Astrocyte of the spinal cord (primary cell): ENCODE measurements around the gene YWHAE.

Experiments
- DNase-seq: peaks from one replicate; pipeline ENCODE4 v3.0.0; 2011; ENCODE audit warnings: low read depth, low spot score
- H3K4me3 ChIP-seq: 2 replicates; pipeline ENCODE4 v1.5.1; 2011; ENCODE audit warnings: low read depth, mild to moderate bottlenecking, low read length, moderate library complexity
- in situ Hi-C: cut with HindIII; loops from 2 replicates; pipeline ENCODE4 v1.10.0; 2017; ENCODE audit warnings: low sequenced_read_pairs
- TF ChIP-seq, protein P1 (sequence below): IDR thresholded peaks from 2 replicates; pipeline ENCODE4 v1.5.1; 2012; ENCODE audit warnings: low read depth, mild to moderate bottlenecking, low read length, inconsistent platforms

The YWHAE gene

GRCh38 chr17:1373707-1374237, 26.2 kb downstream of the YWHAE start:
- in situ Hi-C loops = no loop called here
- no peak overlapping the region for H3K4me3 ChIP-seq
- TF ChIP-seq, protein P1, sequence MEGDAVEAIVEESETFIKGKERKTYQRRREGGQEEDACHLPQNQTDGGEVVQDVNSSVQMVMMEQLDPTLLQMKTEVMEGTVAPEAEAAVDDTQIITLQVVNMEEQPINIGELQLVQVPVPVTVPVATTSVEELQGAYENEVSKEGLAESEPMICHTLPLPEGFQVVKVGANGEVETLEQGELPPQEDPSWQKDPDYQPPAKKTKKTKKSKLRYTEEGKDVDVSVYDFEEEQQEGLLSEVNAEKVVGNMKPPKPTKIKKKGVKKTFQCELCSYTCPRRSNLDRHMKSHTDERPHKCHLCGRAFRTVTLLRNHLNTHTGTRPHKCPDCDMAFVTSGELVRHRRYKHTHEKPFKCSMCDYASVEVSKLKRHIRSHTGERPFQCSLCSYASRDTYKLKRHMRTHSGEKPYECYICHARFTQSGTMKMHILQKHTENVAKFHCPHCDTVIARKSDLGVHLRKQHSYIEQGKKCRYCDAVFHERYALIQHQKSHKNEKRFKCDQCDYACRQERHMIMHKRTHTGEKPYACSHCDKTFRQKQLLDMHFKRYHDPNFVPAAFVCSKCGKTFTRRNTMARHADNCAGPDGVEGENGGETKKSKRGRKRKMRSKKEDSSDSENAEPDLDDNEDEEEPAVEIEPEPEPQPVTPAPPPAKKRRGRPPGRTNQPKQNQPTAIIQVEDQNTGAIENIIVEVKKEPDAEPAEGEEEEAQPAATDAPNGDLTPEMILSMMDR = no peak
- no peak for DNase-seq

- TF ChIP-seq, protein P1 = no peak
- DNase-seq = no peak
- in situ Hi-C loops = no loop called here
- no peak overlapping the region for H3K4me3 ChIP-seq
Observed at GRCh38 chr17:1372618-1373017, 27.4 kb downstream of the YWHAE start.

DNA sequence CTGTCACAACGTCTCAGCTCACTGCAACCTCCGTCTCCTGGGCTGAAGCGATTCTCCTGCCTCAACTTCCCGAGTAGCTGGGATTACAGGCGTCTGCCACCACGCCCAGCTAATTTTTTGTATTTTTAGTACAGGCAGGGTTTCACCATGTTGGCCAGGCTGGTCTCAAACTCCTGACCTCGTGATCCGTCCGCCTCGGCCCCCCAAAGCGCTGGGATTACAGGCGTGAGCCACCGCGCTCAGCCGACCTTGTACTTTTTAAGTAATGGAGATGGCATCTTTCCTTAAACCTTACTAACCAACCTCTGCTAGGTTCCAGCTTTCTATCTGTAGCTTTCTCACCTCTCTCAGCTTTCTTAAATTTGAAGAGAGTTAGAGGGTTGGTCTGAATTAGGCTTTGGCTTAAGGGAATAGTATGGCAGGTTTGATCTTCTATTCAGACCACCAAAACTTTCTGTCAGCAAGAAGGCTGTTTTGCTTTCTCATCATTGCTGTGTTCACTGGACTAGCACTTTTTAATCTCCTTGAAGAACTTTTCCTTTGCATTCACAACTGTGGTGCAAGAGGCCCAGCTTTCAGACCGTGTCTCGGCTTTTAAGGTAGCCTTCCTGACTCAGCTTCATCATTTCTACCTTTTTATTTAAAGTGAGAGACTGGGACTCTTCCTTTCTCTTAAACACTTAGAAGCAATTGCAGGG, 28.0 kb downstream of the YWHAE start:
- no peak overlapping the region for H3K4me3 ChIP-seq
- in situ Hi-C loops = no loop called here
- TF ChIP-seq, protein P1 = no peak
- DNase-seq = no peak

DNA sequence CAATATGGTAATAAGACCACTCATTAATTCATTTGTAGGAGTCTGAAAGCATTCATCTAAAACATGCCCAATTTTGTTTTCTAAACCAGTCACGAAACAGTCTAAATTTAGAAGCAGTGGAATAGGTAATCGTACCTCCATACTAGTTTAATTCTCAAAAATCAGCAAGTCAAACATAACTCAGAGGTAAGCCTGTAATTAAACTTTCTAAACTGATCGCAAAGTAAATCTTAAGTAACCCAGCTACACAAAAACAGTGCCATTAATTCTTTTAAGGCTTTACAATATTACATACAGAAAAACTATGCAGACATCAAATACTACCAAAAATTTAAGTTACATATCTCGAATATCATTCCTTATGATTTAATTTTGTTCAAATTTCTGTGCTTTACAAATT, 31.4 kb downstream of the YWHAE start:
- no peak for DNase-seq
- in situ Hi-C loops = no loop called here
- TF ChIP-seq, protein P1 = no peak

DNA sequence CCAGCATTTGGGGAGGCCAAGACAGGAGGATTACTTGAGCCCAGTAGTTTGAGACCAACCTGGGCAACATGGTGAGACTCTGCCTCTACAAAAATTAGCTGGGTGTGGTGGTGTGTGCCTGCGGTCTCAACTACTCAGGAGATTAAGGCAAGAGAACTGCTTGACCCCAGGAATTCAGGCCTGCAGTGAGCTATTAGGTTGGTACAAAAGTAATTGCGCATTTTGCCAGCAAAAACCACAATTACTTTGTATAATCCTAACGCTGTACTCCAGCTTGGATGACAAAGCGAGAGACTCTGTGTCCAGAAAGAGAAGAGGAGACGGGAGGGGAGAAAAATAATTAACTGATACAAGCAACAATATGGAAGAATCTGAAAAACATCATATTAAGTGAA, 32.7 kb downstream of the YWHAE start:
- no peak overlapping the region for H3K4me3 ChIP-seq
- DNase-seq = peak; percentile 37
- in situ Hi-C loops = no loop called here
- TF ChIP-seq, protein P1 = no peak

More for the DNA sequence above, 31.4 kb downstream of the YWHAE start:
- H3K4me3 ChIP-seq = no peak overlapping the region

- TF ChIP-seq, protein P1 = no peak
- no peak overlapping the region for H3K4me3 ChIP-seq
- in situ Hi-C loops = no loop called here
- DNase-seq = no peak
Observed at GRCh38 chr17:1366234-1366633, 33.8 kb downstream of the YWHAE start.
